Measurements from ENCODE around the gene TSC22D4.

The TSC22D4 gene

GRCh38 chr7:100432053-100432452, 47.0 kb downstream of the TSC22D4 start:
- TF ChIP-seq SIN3A (IDR thresholded peaks at IDR 0.05; ENCODE audit: borderline replicate concordance, insufficient read depth, low read length) (no peak), REST (IDR thresholded peaks at IDR 0.05; ENCODE audit: insufficient read depth in 1 of 2, low read depth in 2 of 2, low read length in 2 of 2) (no peak), POLR2AphosphoS5 (IDR thresholded peaks at IDR 0.05; ENCODE audit: low read depth, low read length) (peak; percentile 16; the same call in 1 of the 2 replicates), TAF1 (IDR thresholded peaks at IDR 0.05; ENCODE audit: borderline replicate concordance, insufficient read depth, low read length) (no peak), FOXP2 (optimal IDR thresholded peaks at IDR 0.05; ENCODE audit: borderline replicate concordance, extremely low read depth, extremely low read length, insufficient read depth) (no peak)

- TF ChIP-seq REST (IDR thresholded peaks at IDR 0.05; ENCODE audit: insufficient read depth in 1 of 2, low read depth in 2 of 2, low read length in 2 of 2) = no peak
- no peak for TF ChIP-seq POLR2AphosphoS5 (IDR thresholded peaks at IDR 0.05; ENCODE audit: low read depth, low read length)
- no peak for TF ChIP-seq TAF1 (IDR thresholded peaks at IDR 0.05; ENCODE audit: borderline replicate concordance, insufficient read depth, low read length)
- no peak for TF ChIP-seq SIN3A (IDR thresholded peaks at IDR 0.05; ENCODE audit: borderline replicate concordance, insufficient read depth, low read length)
- no peak for TF ChIP-seq FOXP2 (optimal IDR thresholded peaks at IDR 0.05; ENCODE audit: borderline replicate concordance, extremely low read depth, extremely low read length, insufficient read depth)
These were observed 47.7 kb downstream of the TSC22D4 start for GRCh38 chr7:100431286-100431735.

- TF ChIP-seq TAF1 (IDR thresholded peaks at IDR 0.05; ENCODE audit: borderline replicate concordance, insufficient read depth, low read length) = no peak
- no peak for TF ChIP-seq SIN3A (IDR thresholded peaks at IDR 0.05; ENCODE audit: borderline replicate concordance, insufficient read depth, low read length)
- no peak for TF ChIP-seq POLR2AphosphoS5 (IDR thresholded peaks at IDR 0.05; ENCODE audit: low read depth, low read length)
- TF ChIP-seq REST (IDR thresholded peaks at IDR 0.05; ENCODE audit: insufficient read depth in 1 of 2, low read depth in 2 of 2, low read length in 2 of 2) = no peak
- TF ChIP-seq FOXP2 (optimal IDR thresholded peaks at IDR 0.05; ENCODE audit: borderline replicate concordance, extremely low read depth, extremely low read length, insufficient read depth) = no peak
These were observed 48.3 kb downstream of the TSC22D4 start for GRCh38 chr7:100430493-100431285.

- TF ChIP-seq FOXP2 (optimal IDR thresholded peaks at IDR 0.05; ENCODE audit: borderline replicate concordance, extremely low read depth, extremely low read length, insufficient read depth) = no peak
- TF ChIP-seq REST (IDR thresholded peaks at IDR 0.05; ENCODE audit: insufficient read depth in 1 of 2, low read depth in 2 of 2, low read length in 2 of 2) = no peak
- TF ChIP-seq SIN3A (IDR thresholded peaks at IDR 0.05; ENCODE audit: borderline replicate concordance, insufficient read depth, low read length) = no peak
These were observed 49.1 kb downstream of the TSC22D4 start, which contains the start of gene MEPCE for GRCh38 chr7:100429637-100430492. Gene MEPCE (plus strand): TSS chr7:100429831. CDS start chr7:100430019, 188 bp downstream.
